ENCODE measurements around the gene FAM222B. TPM values are rescaled to one million over a fixed set of nuclear protein-coding genes. Genes with fewer than 3 reads are reported as not detected.
"Not testable (repeated sequence)": the region's sequence is repeated elsewhere in the genome, so short reads cannot be mapped to it uniquely, and the experiment has no call there.

FAM222B gene
- total RNA-seq, 6 donors from 2014 or later, result 16.8 to 23.1 (median 20.1) TPM

DNA sequence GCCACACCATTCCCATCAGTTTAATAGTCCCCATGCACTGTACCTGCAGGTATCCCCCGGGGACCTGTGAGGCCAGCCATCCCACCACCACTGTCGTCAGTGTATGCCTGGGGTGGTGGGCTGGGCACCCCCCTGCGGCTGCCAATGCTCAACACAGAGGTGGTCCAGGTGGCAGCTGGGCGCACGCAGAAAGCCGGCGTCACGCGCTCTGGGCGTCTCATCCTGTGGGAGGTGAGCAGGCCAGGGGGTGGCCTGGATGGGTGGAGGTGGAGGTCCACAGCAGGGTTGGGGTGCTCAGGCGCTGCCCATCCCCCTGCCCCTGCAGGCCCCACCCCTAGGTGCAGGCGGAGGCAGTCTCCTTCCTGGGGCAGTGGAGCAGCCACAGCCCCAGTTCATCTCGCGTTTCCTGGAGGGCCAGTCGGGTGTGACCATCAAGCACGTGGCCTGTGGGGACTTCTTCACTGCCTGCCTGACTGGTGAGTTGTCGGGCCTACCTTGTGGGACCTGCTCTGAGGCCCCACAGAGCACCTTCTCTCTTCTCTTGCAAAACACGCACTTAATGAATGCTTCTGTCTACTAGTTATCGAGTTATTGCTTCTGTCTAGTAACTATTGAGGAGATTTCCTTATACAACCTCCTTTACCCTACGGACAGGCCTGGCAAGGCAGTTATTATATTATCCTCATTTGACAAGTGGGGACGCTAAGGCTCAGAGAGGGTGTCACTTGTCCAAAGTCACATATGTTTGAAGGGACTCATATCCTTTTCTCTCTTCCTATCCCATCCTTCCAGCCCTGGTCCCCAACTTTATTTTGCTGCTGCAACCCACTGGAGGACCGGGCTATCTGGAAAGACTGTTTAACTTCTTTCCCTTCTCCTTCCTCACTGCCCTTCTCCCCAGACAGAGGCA lies 104.6 kb downstream of the FAM222B start:
- 87 to 95% methylated on average over 9 to 20 of the region's 22 CpGs for WGBS, 2 donors
- no peak for ATAC-seq (ENCODE audit: low FRiP score in 2 of 2)

DNA sequence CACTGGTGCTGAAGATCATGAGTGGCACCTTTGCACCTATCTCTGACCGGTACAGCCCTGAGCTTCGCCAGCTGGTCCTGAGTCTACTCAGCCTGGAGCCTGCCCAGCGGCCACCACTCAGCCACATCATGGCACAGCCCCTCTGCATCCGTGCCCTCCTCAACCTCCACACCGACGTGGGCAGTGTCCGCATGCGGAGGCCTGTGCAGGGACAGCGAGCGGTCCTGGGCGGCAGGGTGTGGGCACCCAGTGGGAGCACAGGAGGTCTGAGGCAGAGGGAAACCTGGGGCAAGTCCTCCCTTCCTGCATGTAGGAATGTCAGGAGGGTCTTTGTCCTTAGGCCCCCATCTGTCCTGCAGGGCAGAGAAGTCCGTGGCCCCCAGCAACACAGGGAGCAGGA lies 105.3 kb downstream of the FAM222B start:
- no peak for TF ChIP-seq EP300 (IDR thresholded peaks at IDR 0.05)
- TF ChIP-seq POLR2A (IDR thresholded peaks at IDR 0.05), result no peak
- Histone ChIP-seq H3K36me3 (no peaks in the 10 kb centered on the region), H3K27me3 (no peaks in the 10 kb centered on the region), H3K27ac (no peak overlapping the region), H3K4me3 (no peak overlapping the region), H3K9me3 (no peaks in the 10 kb centered on the region), H3K4me1 (peaks cover 0 to 13% (median 4%) of the 10 kb centered on the region in 4 donors)
- WGBS, 2 donors, result 92 to 96% methylated on average over 10 to 12 of the region's 12 CpGs
- no peak for ATAC-seq (ENCODE audit: low FRiP score in 2 of 2)
- peak in 1 of 2 donors; percentile 61 for DNase-seq

More for the DNA sequence above, 104.6 kb downstream of the FAM222B start:
- H3K36me3 ChIP-seq, result no peaks in the 10 kb centered on the region
- no peak overlapping the region for H3K4me3 ChIP-seq
- DNase-seq, result peak in 1 of 2 donors; percentile 84
- H3K4me1 ChIP-seq, result peaks cover under 1 to 20% (median 11%) of the 10 kb centered on the region in 4 donors
- TF ChIP-seq EP300 (IDR thresholded peaks at IDR 0.05) (no peak), POLR2AphosphoS5 (IDR thresholded peaks at IDR 0.05) (no peak), POLR2A (IDR thresholded peaks at IDR 0.05) (no peak)
- TF ChIP-seq, protein P1, sequence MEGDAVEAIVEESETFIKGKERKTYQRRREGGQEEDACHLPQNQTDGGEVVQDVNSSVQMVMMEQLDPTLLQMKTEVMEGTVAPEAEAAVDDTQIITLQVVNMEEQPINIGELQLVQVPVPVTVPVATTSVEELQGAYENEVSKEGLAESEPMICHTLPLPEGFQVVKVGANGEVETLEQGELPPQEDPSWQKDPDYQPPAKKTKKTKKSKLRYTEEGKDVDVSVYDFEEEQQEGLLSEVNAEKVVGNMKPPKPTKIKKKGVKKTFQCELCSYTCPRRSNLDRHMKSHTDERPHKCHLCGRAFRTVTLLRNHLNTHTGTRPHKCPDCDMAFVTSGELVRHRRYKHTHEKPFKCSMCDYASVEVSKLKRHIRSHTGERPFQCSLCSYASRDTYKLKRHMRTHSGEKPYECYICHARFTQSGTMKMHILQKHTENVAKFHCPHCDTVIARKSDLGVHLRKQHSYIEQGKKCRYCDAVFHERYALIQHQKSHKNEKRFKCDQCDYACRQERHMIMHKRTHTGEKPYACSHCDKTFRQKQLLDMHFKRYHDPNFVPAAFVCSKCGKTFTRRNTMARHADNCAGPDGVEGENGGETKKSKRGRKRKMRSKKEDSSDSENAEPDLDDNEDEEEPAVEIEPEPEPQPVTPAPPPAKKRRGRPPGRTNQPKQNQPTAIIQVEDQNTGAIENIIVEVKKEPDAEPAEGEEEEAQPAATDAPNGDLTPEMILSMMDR (IDR thresholded peaks at IDR 0.05), result no peak
- no peaks in the 10 kb centered on the region for H3K27me3 ChIP-seq
- no peaks in the 10 kb centered on the region for H3K9me3 ChIP-seq
- H3K27ac ChIP-seq, result no peak overlapping the region

DNA sequence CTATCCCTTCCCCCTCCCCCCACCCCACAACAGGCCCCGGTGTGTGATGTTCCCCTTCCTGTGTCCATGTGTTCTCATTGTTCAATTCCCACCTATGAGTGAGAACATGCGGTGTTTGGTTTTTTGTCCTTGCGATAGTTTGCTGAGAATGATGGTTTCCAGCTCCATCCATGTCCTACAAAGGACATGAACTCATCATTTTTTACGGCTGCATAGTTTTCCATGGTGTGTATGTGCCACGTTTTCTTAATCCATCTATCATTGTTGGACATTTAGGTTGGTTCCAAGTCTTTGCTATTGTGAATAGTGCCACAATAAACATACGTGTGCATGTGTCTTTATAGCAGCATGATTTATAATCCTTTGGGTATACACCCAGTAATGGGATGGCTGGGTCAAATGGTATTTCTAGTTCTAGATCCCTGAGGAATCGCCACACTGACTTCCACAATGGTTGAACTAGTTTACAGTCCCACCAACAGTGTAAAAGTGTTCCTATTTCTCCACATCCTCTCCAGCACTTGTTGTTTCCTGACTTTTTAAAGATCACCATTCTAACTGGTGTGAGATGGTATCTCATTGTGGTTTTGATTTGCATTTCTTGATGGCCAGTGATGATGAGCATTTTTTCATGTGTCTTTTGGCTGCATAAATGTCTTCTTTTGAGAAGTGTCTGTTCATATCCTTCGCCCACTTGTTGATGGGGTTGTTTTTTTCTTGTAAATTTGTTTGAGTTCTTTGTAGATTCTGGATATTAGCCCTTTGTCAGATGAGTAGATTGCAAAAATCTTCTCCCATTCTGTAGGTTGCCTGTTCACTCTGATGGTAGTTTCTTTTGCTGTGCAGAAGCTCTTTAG lies 106.4 kb downstream of the FAM222B start:
- not testable (repeated sequence) for ATAC-seq (ENCODE audit: low FRiP score in 2 of 2); H3K27ac ChIP-seq; DNase-seq; H3K4me1 ChIP-seq; H3K9me3 ChIP-seq; H3K4me3 ChIP-seq; H3K27me3 ChIP-seq; H3K36me3 ChIP-seq
- WGBS, 2 donors, result 96 to 97% methylated on average over 7 of the region's 8 CpGs

DNA sequence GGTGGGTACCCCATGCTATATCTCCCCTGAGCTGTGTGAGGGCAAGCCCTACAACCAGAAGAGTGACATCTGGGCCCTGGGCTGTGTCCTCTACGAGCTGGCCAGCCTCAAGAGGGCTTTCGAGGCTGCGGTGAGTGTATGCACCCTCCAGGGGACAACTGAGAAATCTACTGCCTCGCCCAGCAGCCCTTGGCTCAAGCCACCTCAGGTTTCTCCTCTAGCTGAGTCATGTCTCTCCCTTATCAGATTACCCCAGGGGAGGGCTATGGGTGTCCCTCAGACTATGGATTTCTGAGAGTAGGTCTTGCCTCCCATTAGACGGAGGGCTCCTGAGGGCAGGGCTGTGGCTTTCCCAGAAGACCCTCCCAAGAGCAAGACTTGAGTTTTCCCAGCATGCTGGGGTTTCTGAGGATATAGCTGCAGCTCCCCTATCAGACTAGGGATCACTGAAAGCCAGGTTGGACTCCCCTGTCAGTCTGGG lies 107.3 kb downstream of the FAM222B start:
- ATAC-seq (ENCODE audit: low FRiP score in 2 of 2) (no peak), DNase-seq (no peak)
- Histone ChIP-seq H3K9me3 (no peaks in the 10 kb centered on the region), H3K36me3 (no peaks in the 10 kb centered on the region), H3K27ac (no peak overlapping the region), H3K4me1 (no peaks in the 10 kb centered on the region), H3K27me3 (no peaks in the 10 kb centered on the region), H3K4me3 (no peak overlapping the region)
- TF ChIP-seq POLR2A (IDR thresholded peaks at IDR 0.05) (no peak), POLR2AphosphoS5 (IDR thresholded peaks at IDR 0.05) (no peak), EP300 (IDR thresholded peaks at IDR 0.05) (no peak)
- TF ChIP-seq, protein P1 (IDR thresholded peaks at IDR 0.05), result no peak
- WGBS, 2 donors, result 71 to 100% methylated on average over 1 to 5 of the region's 5 CpGs

DNA sequence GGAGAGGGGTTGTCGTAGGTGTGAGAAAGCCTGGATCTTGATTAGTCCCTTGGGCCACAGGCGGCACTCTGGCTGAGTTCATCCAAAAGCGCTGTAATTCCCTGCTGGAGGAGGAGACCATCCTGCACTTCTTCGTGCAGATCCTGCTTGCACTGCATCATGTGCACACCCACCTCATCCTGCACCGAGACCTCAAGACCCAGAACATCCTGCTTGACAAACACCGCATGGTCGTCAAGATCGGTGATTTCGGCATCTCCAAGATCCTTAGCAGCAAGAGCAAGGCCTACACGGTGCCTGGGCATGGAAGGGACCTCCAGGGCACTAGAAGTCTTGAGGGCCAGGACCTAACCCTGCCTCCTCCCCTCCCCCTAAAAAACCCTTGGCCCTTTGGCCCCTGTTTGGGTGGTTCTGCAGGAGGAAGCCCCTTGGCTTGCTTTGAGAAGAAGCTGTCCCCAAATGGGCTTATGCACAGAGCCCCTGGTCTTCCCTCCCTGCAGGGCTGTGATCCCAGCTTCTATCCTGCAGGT lies 107.8 kb downstream of the FAM222B start:
- no peaks in the 10 kb centered on the region for H3K9me3 ChIP-seq
- WGBS, 2 donors, result 88 to 96% methylated on average over 10 of the region's 10 CpGs

More for the DNA sequence above, 107.8 kb downstream of the FAM222B start:
- no peak overlapping the region for H3K27ac ChIP-seq
- no peak overlapping the region for H3K4me3 ChIP-seq
- H3K36me3 ChIP-seq, result no peaks in the 10 kb centered on the region
- TF ChIP-seq POLR2AphosphoS5 (IDR thresholded peaks at IDR 0.05) (no peak), EP300 (IDR thresholded peaks at IDR 0.05) (no peak), POLR2A (IDR thresholded peaks at IDR 0.05) (no peak)
- TF ChIP-seq, protein P1 (IDR thresholded peaks at IDR 0.05), result no peak
- H3K4me1 ChIP-seq, result no peaks in the 10 kb centered on the region
- no peak for DNase-seq
- ATAC-seq (ENCODE audit: low FRiP score in 2 of 2), result peak in 1 of 2 donors; percentile 30
- H3K27me3 ChIP-seq, result no peaks in the 10 kb centered on the region

Data from upper lobe of left lung (tissue), 6 donors.